Activated naive CD4-positive, alpha-beta T cell treated with anti-CD3 and anti-CD28 coated beads for 36 hours (primary cell): ENCODE results near the gene PRR36. TPM values are rescaled to one million over a fixed set of nuclear protein-coding genes. Genes with fewer than 3 reads are reported as not detected.

Experiments used
- CTCF ChIA-PET: fragments of 350-600 bp; sonication (Branson Sonifier 250); formaldehyde crosslinking; loops from one replicate; lab custom pipeline; 2021; ENCODE audit warnings: antibody characterized with exemption; lab: Charles Lee
- DNase-seq: peaks from one replicate; pipeline ENCODE4 v3.0.0-alpha.2; 2020
- H3K27ac Mint-ChIP-seq: one replicate; pipeline ENCODE4 v1.8.0; 2021; ENCODE audit warnings: mild to moderate bottlenecking, mixed read lengths
- H3K27me3 Mint-ChIP-seq: one replicate; pipeline ENCODE4 v1.8.0; 2021; ENCODE audit warnings: low read depth, mixed read lengths
- H3K36me3 Mint-ChIP-seq: one replicate; pipeline ENCODE4 v1.8.0; 2021; ENCODE audit warnings: low read depth, mixed read lengths
- H3K4me1 Mint-ChIP-seq: one replicate; pipeline ENCODE4 v1.8.0; 2021; ENCODE audit warnings: low read depth, mixed read lengths
- H3K4me3 Mint-ChIP-seq: one replicate; pipeline ENCODE4 v1.8.0; 2021; ENCODE audit warnings: mild to moderate bottlenecking, moderate library complexity, mixed read lengths
- H3K9me3 Mint-ChIP-seq: one replicate; pipeline ENCODE4 v1.8.0; 2021; ENCODE audit warnings: mixed read lengths
- intact Hi-C: fragments of 100-400 bp; cut with micrococcal nuclease; formaldehyde crosslinking; loops from one replicate; pipeline ENCODE4 v1.15.1; 2023
- total RNA-seq, 2 experiments: library from RNA; stranded (reverse); gene quantifications; one replicate each; pipeline ENCODE4 v1.2.3, GENCODE V29; 2021

PRR36 gene
- total RNA-seq, 2 experiments from 2014 or later = 0.07 to 0.12 TPM

GRCh38 chr19:7888826-7889217 lies 14.6 kb upstream of the PRR36 start:
- Mint-ChIP-seq H3K9me3 (no peaks in the 10 kb centered on the region), H3K36me3 (no peaks in the 10 kb centered on the region), H3K4me1 (no peaks in the 10 kb centered on the region), H3K27me3 (peaks cover 17% of the 10 kb centered on the region), H3K4me3 (no peak overlapping the region), H3K27ac (no peak overlapping the region)
- intact Hi-C loops = no loop called here
- CTCF ChIA-PET = interaction anchor here (0.6 to 1.1 kb wide), 2 partner anchors 13 to 31 kb away, joined by 3 read pairs; no protein-coding TSS in a partner anchor
- DNase-seq = no peak

GRCh38 chr19:7888145-7888825 lies 14.1 kb upstream of the PRR36 start, which contains the start of gene LRRC8E:
Gene LRRC8E, plus strand, starts transcription at chr19:7888510. Its CDS starts 7,094 bp downstream, at chr19:7895604.
- H3K9me3 Mint-ChIP-seq = no peaks in the 10 kb centered on the region
- peak; percentile 50 for DNase-seq
- H3K27me3 Mint-ChIP-seq = peaks cover 16% of the 10 kb centered on the region

GRCh38 chr19:7887408-7888144 lies 13.4 kb upstream of the PRR36 start:
- no peak overlapping the region for H3K27ac Mint-ChIP-seq
- H3K9me3 Mint-ChIP-seq = no peaks in the 10 kb centered on the region
- intact Hi-C loops = no loop called here
- H3K4me1 Mint-ChIP-seq = no peaks in the 10 kb centered on the region
- CTCF ChIA-PET = interaction anchor here (1.1 to 2.1 kb wide), 2 partner anchors 12 to 16 kb away, joined by 3 to 5 read pairs; partner anchors contain the start of gene MAP2K7
- no peak for DNase-seq
- no peaks in the 10 kb centered on the region for H3K36me3 Mint-ChIP-seq
- H3K4me3 Mint-ChIP-seq = no peak overlapping the region
- peaks cover 16% of the 10 kb centered on the region for H3K27me3 Mint-ChIP-seq

More at GRCh38 chr19:7888145-7888825, 14.1 kb upstream of the PRR36 start, which contains the start of gene LRRC8E:
- H3K4me1 Mint-ChIP-seq = no peaks in the 10 kb centered on the region
- CTCF ChIA-PET = interaction anchor here (0.6 to 1.1 kb wide), 2 partner anchors 13 to 32 kb away, joined by 3 read pairs; no protein-coding TSS in a partner anchor
- intact Hi-C loops = no loop called here
- no peaks in the 10 kb centered on the region for H3K36me3 Mint-ChIP-seq
- no peak within 1 kb of the TSS for H3K4me3 Mint-ChIP-seq
- H3K27ac Mint-ChIP-seq = no peak within 1 kb of the TSS

- no peaks in the 10 kb centered on the region for H3K9me3 Mint-ChIP-seq
- no peak overlapping the region for H3K4me3 Mint-ChIP-seq
- no peak overlapping the region for H3K27ac Mint-ChIP-seq
- DNase-seq = no peak
- H3K36me3 Mint-ChIP-seq = no peaks in the 10 kb centered on the region
- H3K4me1 Mint-ChIP-seq = no peaks in the 10 kb centered on the region
- H3K27me3 Mint-ChIP-seq = peaks cover 13% of the 10 kb centered on the region
- intact Hi-C loops = no loop called here
- CTCF ChIA-PET = interaction anchor here (2.1 kb wide), 1 partner anchor 18 kb away, joined by 5 read pairs; the partner anchor contains the start of gene MAP2K7
Measured at GRCh38 chr19:7885818-7886217, 11.6 kb upstream of the PRR36 start.

GRCh38 chr19:7883796-7884570 lies 9.8 kb upstream of the PRR36 start:
- peaks cover 6% of the 10 kb centered on the region for H3K27me3 Mint-ChIP-seq
- H3K36me3 Mint-ChIP-seq = no peaks in the 10 kb centered on the region
- H3K4me1 Mint-ChIP-seq = no peaks in the 10 kb centered on the region
- H3K4me3 Mint-ChIP-seq = no peak overlapping the region
- no peak overlapping the region for H3K27ac Mint-ChIP-seq
- intact Hi-C loops = no loop called here
- H3K9me3 Mint-ChIP-seq = no peaks in the 10 kb centered on the region
- DNase-seq = no peak
- CTCF ChIA-PET = interaction anchor here (0.5 kb wide), 1 partner anchor 13 kb away, joined by 3 read pairs; no protein-coding TSS in a partner anchor

GRCh38 chr19:7883105-7883504 lies 8.9 kb upstream of the PRR36 start:
- CTCF ChIA-PET = interaction anchor here (0.5 to 0.6 kb wide), 2 partner anchors 13 to 17 kb away, joined by 3 to 7 read pairs; no protein-coding TSS in a partner anchor
- Mint-ChIP-seq H3K27ac (no peak overlapping the region), H3K27me3 (peaks cover 2% of the 10 kb centered on the region), H3K4me3 (no peak overlapping the region), H3K4me1 (no peaks in the 10 kb centered on the region), H3K9me3 (no peaks in the 10 kb centered on the region), H3K36me3 (no peaks in the 10 kb centered on the region)
- DNase-seq = no peak
- intact Hi-C loops = no loop called here

- intact Hi-C loops = no loop called here
- no peaks in the 10 kb centered on the region for H3K9me3 Mint-ChIP-seq
- H3K4me3 Mint-ChIP-seq = no peak overlapping the region
- H3K27me3 Mint-ChIP-seq = no peaks in the 10 kb centered on the region
- CTCF ChIA-PET = no interaction called here
- no peaks in the 10 kb centered on the region for H3K4me1 Mint-ChIP-seq
- no peak overlapping the region for H3K27ac Mint-ChIP-seq
- DNase-seq = no peak
- H3K36me3 Mint-ChIP-seq = no peaks in the 10 kb centered on the region
Measured at GRCh38 chr19:7881910-7882309, 7.7 kb upstream of the PRR36 start.

GRCh38 chr19:7879836-7880235 lies 5.6 kb upstream of the PRR36 start:
- Mint-ChIP-seq H3K4me3 (no peak overlapping the region), H3K27ac (no peak overlapping the region), H3K36me3 (no peaks in the 10 kb centered on the region), H3K9me3 (no peaks in the 10 kb centered on the region), H3K27me3 (peaks cover 3% of the 10 kb centered on the region), H3K4me1 (no peaks in the 10 kb centered on the region)
- no peak for DNase-seq
- CTCF ChIA-PET = interaction anchor here (1.0 kb wide), 1 partner anchor 10 kb away, joined by 3 read pairs; no protein-coding TSS in a partner anchor
- intact Hi-C loops = no loop called here

GRCh38 chr19:7879111-7879807 lies 5.1 kb upstream of the PRR36 start:
- intact Hi-C loops = no loop called here
- CTCF ChIA-PET = interaction anchor here (1.0 kb wide), 1 partner anchor 10 kb away, joined by 3 read pairs; no protein-coding TSS in a partner anchor
- no peak overlapping the region for H3K27ac Mint-ChIP-seq
- peaks cover 2% of the 10 kb centered on the region for H3K4me1 Mint-ChIP-seq
- no peak for DNase-seq
- H3K9me3 Mint-ChIP-seq = no peaks in the 10 kb centered on the region
- peaks cover 7% of the 10 kb centered on the region for H3K27me3 Mint-ChIP-seq
- H3K36me3 Mint-ChIP-seq = no peaks in the 10 kb centered on the region
- no peak overlapping the region for H3K4me3 Mint-ChIP-seq

GRCh38 chr19:7877249-7877836 lies 3.2 kb upstream of the PRR36 start:
- CTCF ChIA-PET = interaction anchor here (0.8 kb wide), 1 partner anchor 8 kb away, joined by 4 read pairs; no protein-coding TSS in a partner anchor

GRCh38 chr19:7874897-7875273 lies 695 bp upstream of the PRR36 start:
- intact Hi-C loops = no loop called here
- peaks cover 28% of the 10 kb centered on the region for H3K4me1 Mint-ChIP-seq
- no peaks in the 10 kb centered on the region for H3K9me3 Mint-ChIP-seq
- peak overlapping the region; percentile 41 for H3K4me3 Mint-ChIP-seq
- H3K36me3 Mint-ChIP-seq = no peaks in the 10 kb centered on the region
- no peak overlapping the region for H3K27ac Mint-ChIP-seq
- CTCF ChIA-PET = no interaction called here
- H3K27me3 Mint-ChIP-seq = peaks cover 27% of the 10 kb centered on the region
- no peak for DNase-seq

More at GRCh38 chr19:7877249-7877836, 3.2 kb upstream of the PRR36 start:
- H3K36me3 Mint-ChIP-seq = no peaks in the 10 kb centered on the region
- peaks cover 9% of the 10 kb centered on the region for H3K4me1 Mint-ChIP-seq
- peaks cover 15% of the 10 kb centered on the region for H3K27me3 Mint-ChIP-seq
- no peaks in the 10 kb centered on the region for H3K9me3 Mint-ChIP-seq
- H3K27ac Mint-ChIP-seq = no peak overlapping the region
- no peak overlapping the region for H3K4me3 Mint-ChIP-seq
- no peak for DNase-seq
- intact Hi-C loops = no loop called here
